GM19468 (cell line): ENCODE results near the gene CADM2.
"Not testable (repeated sequence)": the region's sequence is repeated elsewhere in the genome, so short reads cannot be mapped to it uniquely, and the experiment has no call there.

Experiments used
- ATAC-seq: cut with Tn5 transposase; IDR thresholded peaks from one replicate; pipeline ENCODE4 v1.9.1; 2021; ENCODE audit warnings: mild to moderate bottlenecking, moderate library complexity, moderate number of reproducible peaks; ENCODE audit not compliant: unreplicated experiment; ENCODE audit errors: extremely low read depth

CADM2 gene

GRCh38 chr3:84958495-84959469 is at the start of gene CADM2:
Gene CADM2 (plus strand): TSS chr3:84958989.
- ATAC-seq, result peak; percentile 61

- not testable (repeated sequence) for ATAC-seq
Measured at GRCh38 chr3:84918592-84918991, 40.2 kb upstream of the CADM2 start.

- ATAC-seq, result no peak
Measured at GRCh38 chr3:84922682-84923081, 36.1 kb upstream of the CADM2 start.

- ATAC-seq, result no peak
Measured at GRCh38 chr3:84925571-84925970, 33.2 kb upstream of the CADM2 start.

GRCh38 chr3:84943379-84943778 is 15.4 kb upstream of the CADM2 start:
- no peak for ATAC-seq

GRCh38 chr3:84946240-84946639 is 12.5 kb upstream of the CADM2 start:
- ATAC-seq, result no peak

GRCh38 chr3:84959470-84960271 is 882 bp downstream of the CADM2 start:
- no peak for ATAC-seq

GRCh38 chr3:84960581-84960980 is 1.8 kb downstream of the CADM2 start:
- no peak for ATAC-seq

- ATAC-seq, result no peak
Measured at GRCh38 chr3:84961011-84961410, 2.2 kb downstream of the CADM2 start.

GRCh38 chr3:84961521-84962255 is 2.9 kb downstream of the CADM2 start:
- no peak for ATAC-seq

GRCh38 chr3:84962415-84962814 is 3.6 kb downstream of the CADM2 start:
- ATAC-seq, result no peak

GRCh38 chr3:84963137-84963536 is 4.3 kb downstream of the CADM2 start:
- no peak for ATAC-seq

- no peak for ATAC-seq
Measured at GRCh38 chr3:84965141-84965540, 6.4 kb downstream of the CADM2 start.

GRCh38 chr3:84967767-84968581 is 9.2 kb downstream of the CADM2 start:
- ATAC-seq, result no peak

GRCh38 chr3:84968701-84969235 is 10.0 kb downstream of the CADM2 start:
- no peak for ATAC-seq

- ATAC-seq, result no peak
Measured at GRCh38 chr3:84974347-84974746, 15.6 kb downstream of the CADM2 start.

- ATAC-seq, result no peak
Measured at GRCh38 chr3:84977021-84977420, 18.2 kb downstream of the CADM2 start.

GRCh38 chr3:84978843-84979242 is 20.1 kb downstream of the CADM2 start:
- no peak for ATAC-seq

- ATAC-seq, result no peak
Measured at GRCh38 chr3:84980011-84980410, 21.2 kb downstream of the CADM2 start.
